ENCODE measurements around the gene HCK. TPM values are rescaled to one million over a fixed set of nuclear protein-coding genes. Genes with fewer than 3 reads are reported as not detected.

Gene HCK
- total RNA-seq, 1 experiment from 2014 or later, result 1.3 TPM

DNA sequence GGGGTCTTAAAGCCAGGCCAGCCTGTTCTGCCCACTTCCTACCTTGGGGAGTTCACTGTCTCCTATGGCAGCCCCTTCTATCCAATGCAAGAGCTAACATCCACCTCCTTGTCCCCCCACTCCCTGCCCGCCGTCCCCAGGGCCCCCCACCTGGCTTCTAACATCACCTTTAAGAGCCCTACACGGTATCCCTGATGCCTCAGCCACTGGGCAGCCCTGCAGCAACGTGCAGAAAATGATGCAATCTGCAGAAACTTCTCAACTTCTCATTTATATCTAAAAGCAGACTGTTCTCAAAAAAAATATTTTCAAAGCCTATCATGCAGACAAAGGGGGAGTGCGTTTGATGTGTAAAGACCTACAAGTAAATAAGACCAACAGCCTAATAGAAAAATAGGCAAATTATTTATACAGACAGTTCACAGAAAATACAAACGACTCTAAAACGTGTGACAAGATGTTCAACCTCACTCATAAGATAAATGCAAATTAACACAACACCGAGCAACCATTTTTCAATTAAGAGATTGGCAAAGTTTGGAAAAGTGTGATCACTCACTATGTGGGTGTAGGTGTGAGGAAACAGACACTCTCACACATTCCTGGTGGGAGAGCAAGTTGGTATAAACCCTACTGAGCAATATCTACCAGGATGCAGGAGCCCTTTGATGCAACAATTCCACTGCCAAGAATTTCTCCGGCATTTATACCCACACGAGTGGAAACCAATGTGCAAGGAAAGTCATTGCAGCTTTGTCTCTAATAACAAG lies 15.1 kb upstream of the HCK start:
- CTCF ChIA-PET, result interaction anchor here (0.9 to 2.3 kb wide), 3 partner anchors 14 to 102 kb away, joined by 3 to 7 read pairs (median 4); no protein-coding TSS in a partner anchor
- Mint-ChIP-seq H3K27me3 (ENCODE audit: low read depth) (peaks cover 2% of the 10 kb centered on the region; the same call in 1 of the 2 replicates), H3K9me3 (no peaks in the 10 kb centered on the region)

DNA sequence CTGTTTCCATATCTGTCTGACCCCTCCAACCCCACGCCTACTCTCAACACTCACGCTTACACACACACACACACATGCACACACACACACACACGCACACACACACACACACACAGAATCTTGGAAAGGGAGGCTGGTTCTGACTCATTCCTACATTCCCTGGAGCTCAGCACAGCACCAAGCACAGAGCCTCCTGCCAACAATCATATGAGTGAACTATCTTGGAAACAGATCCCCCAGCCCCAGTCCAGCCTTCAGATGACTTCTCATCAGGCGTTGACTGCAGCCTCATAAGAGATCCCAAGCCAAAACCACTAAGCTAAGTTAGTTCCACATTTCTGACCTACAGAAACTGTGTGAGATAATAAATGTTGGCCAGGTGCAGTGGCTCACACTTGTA lies 14.1 kb upstream of the HCK start:
- TF ChIP-seq CBFB (CRISPR knock-in tag; IDR thresholded peaks at IDR 0.05; ENCODE audit: low read depth) (no peak), ESRRA (CRISPR knock-in tag; IDR thresholded peaks at IDR 0.05; ENCODE audit: borderline replicate concordance) (no peak), ZBTB21 (CRISPR knock-in tag; IDR thresholded peaks at IDR 0.05; ENCODE audit: borderline replicate concordance) (no peak), USF2 (CRISPR knock-in tag; IDR thresholded peaks at IDR 0.05) (no peak), ZNF219 (CRISPR knock-in tag; IDR thresholded peaks at IDR 0.05; ENCODE audit: borderline replicate concordance) (no peak), ZNF416 (CRISPR knock-in tag; IDR thresholded peaks at IDR 0.05) (no peak), JAZF1 (CRISPR knock-in tag; IDR thresholded peaks at IDR 0.05) (no peak), NR2C2 (CRISPR knock-in tag; IDR thresholded peaks at IDR 0.05) (no peak), TP53 (CRISPR knock-in tag; IDR thresholded peaks at IDR 0.05) (no peak), ATF1 (CRISPR knock-in tag; IDR thresholded peaks at IDR 0.05) (no peak), ZBTB43 (CRISPR knock-in tag; IDR thresholded peaks at IDR 0.05) (no peak), ZNF317 (CRISPR knock-in tag; IDR thresholded peaks at IDR 0.05; ENCODE audit: borderline replicate concordance, low read depth) (no peak), EMX1 (CRISPR knock-in tag; IDR thresholded peaks at IDR 0.05) (no peak)
- TF ChIP-seq, protein P1, sequence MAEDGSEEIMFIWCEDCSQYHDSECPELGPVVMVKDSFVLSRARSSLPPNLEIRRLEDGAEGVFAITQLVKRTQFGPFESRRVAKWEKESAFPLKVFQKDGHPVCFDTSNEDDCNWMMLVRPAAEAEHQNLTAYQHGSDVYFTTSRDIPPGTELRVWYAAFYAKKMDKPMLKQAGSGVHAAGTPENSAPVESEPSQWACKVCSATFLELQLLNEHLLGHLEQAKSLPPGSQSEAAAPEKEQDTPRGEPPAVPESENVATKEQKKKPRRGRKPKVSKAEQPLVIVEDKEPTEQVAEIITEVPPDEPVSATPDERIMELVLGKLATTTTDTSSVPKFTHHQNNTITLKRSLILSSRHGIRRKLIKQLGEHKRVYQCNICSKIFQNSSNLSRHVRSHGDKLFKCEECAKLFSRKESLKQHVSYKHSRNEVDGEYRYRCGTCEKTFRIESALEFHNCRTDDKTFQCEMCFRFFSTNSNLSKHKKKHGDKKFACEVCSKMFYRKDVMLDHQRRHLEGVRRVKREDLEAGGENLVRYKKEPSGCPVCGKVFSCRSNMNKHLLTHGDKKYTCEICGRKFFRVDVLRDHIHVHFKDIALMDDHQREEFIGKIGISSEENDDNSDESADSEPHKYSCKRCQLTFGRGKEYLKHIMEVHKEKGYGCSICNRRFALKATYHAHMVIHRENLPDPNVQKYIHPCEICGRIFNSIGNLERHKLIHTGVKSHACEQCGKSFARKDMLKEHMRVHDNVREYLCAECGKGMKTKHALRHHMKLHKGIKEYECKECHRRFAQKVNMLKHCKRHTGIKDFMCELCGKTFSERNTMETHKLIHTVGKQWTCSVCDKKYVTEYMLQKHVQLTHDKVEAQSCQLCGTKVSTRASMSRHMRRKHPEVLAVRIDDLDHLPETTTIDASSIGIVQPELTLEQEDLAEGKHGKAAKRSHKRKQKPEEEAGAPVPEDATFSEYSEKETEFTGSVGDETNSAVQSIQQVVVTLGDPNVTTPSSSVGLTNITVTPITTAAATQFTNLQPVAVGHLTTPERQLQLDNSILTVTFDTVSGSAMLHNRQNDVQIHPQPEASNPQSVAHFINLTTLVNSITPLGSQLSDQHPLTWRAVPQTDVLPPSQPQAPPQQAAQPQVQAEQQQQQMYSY (CRISPR knock-in tag; IDR thresholded peaks at IDR 0.05), result no peak
- Mint-ChIP-seq H3K4me1 (peaks cover 28% of the 10 kb centered on the region), H3K4me3 (no peak overlapping the region), H3K27ac (no peak overlapping the region), H3K27me3 (ENCODE audit: low read depth) (peaks cover 2% of the 10 kb centered on the region; the same call in 1 of the 2 replicates), H3K9me3 (no peaks in the 10 kb centered on the region), H3K36me3 (no peaks in the 10 kb centered on the region)
- DNase-seq (ENCODE audit: low spot score) (no peak), ATAC-seq (no peak)
- ChIA-PET POLR2A (no interaction called here), CTCF (no interaction called here)

More for the DNA sequence above, 15.1 kb upstream of the HCK start:
- H3K4me3 Mint-ChIP-seq, result no peak overlapping the region
- POLR2A ChIA-PET, result interaction anchor here (0.6 to 1.2 kb wide), 4 partner anchors 15 to 117 kb away, joined by 3 to 4 read pairs (median 3); partner anchors contain the start of gene HCK
- TF ChIP-seq GABPB1 (CRISPR knock-in tag; IDR thresholded peaks at IDR 0.05) (peak; percentile 90), MAX (CRISPR knock-in tag; IDR thresholded peaks at IDR 0.05) (no peak)
- no peak for ATAC-seq
- H3K27ac Mint-ChIP-seq, result no peak overlapping the region
- no peak for DNase-seq (ENCODE audit: low spot score)
- peaks cover 28% of the 10 kb centered on the region for H3K4me1 Mint-ChIP-seq
- no peaks in the 10 kb centered on the region for H3K36me3 Mint-ChIP-seq

Measured in WTC11 (cell line).